ENCODE measurements around the gene SLX4IP. TPM values are rescaled to one million over a fixed set of nuclear protein-coding genes. Genes with fewer than 3 reads are reported as not detected.

The SLX4IP gene
- total and polyA plus RNA-seq, 7 donors = 0.20 to 1.9 (median 0.86) TPM

DNA sequence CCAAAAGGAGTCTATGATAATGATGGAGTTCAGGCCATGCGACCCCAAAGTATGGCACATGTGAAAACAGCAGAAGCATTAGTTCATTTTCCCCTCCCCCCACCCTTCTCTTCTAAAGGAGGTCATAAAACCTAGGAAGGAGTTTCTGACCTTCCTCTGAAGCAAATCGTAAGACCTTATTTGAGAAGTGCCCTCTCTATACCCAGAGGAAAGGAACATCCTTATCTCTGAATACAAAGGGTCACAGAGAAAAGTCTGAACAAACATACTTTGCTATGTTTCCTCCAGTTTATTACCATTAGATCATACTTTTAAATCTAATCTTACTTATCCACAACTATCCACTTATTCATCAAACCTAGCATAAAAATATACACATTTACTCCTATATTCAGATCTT is 48.6 kb downstream of the SLX4IP start:
- DNase-seq = no peak
- intact Hi-C loops (cut with DNase I) = no loop called here
- 92 to 95% (median 93%) methylated on average over 2 of the region's 2 CpGs for WGBS, 3 donors
- Histone ChIP-seq H3K4me1 (no peaks in the 10 kb centered on the region), H3K27me3 (ENCODE audit: insufficient read depth in 3 of 3, low read length in 2 of 3) (no peaks in the 10 kb centered on the region), H3K9me3 (no peaks in the 10 kb centered on the region), H3K4me3 (no peak overlapping the region), H3K27ac (no peak overlapping the region), H3K36me3 (ENCODE audit: insufficient read depth in 1 of 2, low read depth in 1 of 2) (no peaks in the 10 kb centered on the region)
- ATAC-seq = no peak
- TF ChIP-seq, protein P1, sequence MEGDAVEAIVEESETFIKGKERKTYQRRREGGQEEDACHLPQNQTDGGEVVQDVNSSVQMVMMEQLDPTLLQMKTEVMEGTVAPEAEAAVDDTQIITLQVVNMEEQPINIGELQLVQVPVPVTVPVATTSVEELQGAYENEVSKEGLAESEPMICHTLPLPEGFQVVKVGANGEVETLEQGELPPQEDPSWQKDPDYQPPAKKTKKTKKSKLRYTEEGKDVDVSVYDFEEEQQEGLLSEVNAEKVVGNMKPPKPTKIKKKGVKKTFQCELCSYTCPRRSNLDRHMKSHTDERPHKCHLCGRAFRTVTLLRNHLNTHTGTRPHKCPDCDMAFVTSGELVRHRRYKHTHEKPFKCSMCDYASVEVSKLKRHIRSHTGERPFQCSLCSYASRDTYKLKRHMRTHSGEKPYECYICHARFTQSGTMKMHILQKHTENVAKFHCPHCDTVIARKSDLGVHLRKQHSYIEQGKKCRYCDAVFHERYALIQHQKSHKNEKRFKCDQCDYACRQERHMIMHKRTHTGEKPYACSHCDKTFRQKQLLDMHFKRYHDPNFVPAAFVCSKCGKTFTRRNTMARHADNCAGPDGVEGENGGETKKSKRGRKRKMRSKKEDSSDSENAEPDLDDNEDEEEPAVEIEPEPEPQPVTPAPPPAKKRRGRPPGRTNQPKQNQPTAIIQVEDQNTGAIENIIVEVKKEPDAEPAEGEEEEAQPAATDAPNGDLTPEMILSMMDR (IDR thresholded peaks at IDR 0.05) = no peak

DNA sequence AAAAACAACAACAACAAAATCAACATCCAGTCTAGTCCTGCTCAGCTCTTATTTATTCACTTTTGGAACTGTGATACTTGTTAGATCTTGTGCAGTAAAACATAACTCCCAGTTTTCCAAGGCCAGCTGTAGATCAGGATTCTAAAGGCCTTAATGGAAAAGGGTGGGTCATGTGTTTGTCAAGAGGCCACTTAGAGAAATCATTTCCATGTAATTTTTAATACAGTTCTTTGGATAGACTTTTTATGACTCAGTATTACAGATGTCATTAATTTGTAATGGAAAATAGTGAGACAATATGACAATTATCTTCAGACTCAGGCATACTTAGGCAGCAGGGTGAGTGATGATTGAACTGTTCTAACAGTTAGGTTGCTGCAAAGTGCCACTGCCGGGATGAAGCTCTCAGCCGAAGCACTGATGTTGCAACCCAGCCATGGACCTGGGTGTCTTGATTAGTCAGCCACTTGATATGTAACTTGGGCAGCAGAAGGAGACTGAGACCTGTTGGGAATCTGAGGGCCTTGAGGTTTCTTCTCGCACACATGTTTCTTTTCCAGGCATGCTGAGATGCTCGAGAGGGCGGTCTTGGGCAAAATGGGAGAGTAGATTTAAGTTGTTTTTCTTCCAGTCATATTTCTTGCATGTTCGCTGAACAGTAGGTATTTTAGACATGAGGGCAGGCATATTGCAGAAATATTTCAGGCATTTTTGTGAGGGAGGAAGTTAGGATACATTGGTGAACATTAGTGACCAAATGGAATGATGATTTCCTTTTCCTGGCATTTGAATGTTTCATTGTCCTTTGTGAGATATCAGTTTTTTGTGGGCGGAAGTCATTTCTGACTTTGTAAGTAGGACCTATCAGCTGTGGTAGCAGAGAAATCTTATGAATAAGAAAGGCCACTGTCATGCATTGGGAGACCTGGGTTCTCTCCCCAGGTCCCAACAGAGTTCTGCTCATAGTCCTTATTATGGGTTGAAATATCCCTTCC is 52.3 kb downstream of the SLX4IP start:
- DNase-seq = no peak
- Histone ChIP-seq H3K4me1 (no peaks in the 10 kb centered on the region), H3K9me3 (no peaks in the 10 kb centered on the region), H3K27me3 (ENCODE audit: insufficient read depth in 3 of 3, low read length in 2 of 3) (no peaks in the 10 kb centered on the region), H3K4me3 (no peak overlapping the region), H3K36me3 (ENCODE audit: insufficient read depth in 1 of 2, low read depth in 1 of 2) (no peaks in the 10 kb centered on the region), H3K27ac (no peak overlapping the region)
- TF ChIP-seq, protein P1 (IDR thresholded peaks at IDR 0.05) = no peak
- 73 to 82% (median 80%) methylated on average over 7 of the region's 7 CpGs for WGBS, 3 donors
- intact Hi-C loops (cut with DNase I) = no loop called here
- no peak for ATAC-seq

DNA sequence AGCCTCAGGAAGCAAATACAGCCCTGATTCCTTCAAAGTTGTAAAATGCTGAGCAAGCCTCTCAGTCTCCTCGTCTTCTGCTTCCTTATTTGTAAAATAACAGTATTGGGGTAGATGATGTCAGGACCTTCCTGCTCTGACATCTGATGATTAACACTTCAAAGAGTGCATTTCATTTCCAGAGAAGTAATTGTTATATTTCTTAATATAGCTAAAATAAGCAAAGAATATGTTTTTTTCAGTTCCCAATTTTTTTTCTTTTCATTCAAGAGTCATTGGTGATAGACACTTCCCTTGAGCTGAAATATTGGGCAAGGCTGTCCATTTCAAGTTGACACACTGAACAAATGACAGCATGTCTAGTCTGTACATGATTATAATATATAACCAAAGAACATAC is 53.4 kb downstream of the SLX4IP start:
- Histone ChIP-seq H3K27me3 (ENCODE audit: insufficient read depth in 3 of 3, low read length in 2 of 3) (no peaks in the 10 kb centered on the region), H3K4me1 (no peaks in the 10 kb centered on the region), H3K4me3 (no peak overlapping the region), H3K36me3 (ENCODE audit: insufficient read depth in 1 of 2, low read depth in 1 of 2) (no peaks in the 10 kb centered on the region), H3K27ac (no peak overlapping the region), H3K9me3 (no peaks in the 10 kb centered on the region)
- DNase-seq (no peak), ATAC-seq (no peak)
- TF ChIP-seq, protein P1 (IDR thresholded peaks at IDR 0.05) = no peak
- intact Hi-C loops (cut with DNase I) = no loop called here
- 87 to 97% (median 89%) methylated on average over 1 of the region's 1 CpG for WGBS, 3 donors

DNA sequence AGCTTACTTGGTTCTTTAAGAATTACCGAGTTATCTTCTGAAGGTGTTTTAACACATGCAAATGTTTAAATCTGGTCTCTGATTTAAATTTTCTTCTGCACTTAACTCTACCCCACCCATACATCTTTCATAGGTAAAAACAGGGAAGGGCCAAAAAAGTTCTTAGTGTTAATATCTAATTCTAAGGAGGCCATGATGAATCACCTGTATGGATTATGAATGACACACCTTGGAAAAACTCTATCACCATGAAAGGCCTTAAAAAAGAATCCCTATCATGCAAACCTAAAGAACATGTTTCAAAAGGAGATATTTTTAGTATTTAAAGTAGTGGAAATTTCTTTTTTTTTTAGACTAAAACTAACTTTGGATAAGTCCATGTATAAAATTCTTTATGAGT is 54.7 kb downstream of the SLX4IP start:
- Histone ChIP-seq H3K4me1 (no peaks in the 10 kb centered on the region), H3K27ac (no peak overlapping the region), H3K27me3 (ENCODE audit: insufficient read depth in 3 of 3, low read length in 2 of 3) (no peaks in the 10 kb centered on the region), H3K4me3 (no peak overlapping the region), H3K9me3 (no peaks in the 10 kb centered on the region), H3K36me3 (ENCODE audit: insufficient read depth in 1 of 2, low read depth in 1 of 2) (no peaks in the 10 kb centered on the region)
- TF ChIP-seq, protein P1 (IDR thresholded peaks at IDR 0.05) = no peak
- intact Hi-C loops (cut with DNase I) = no loop called here
- WGBS, 3 donors = 89 to 99% (median 97%) methylated on average over 1 of the region's 1 CpG
- no peak for DNase-seq
- no peak for ATAC-seq
